GOT3 (cell line): ENCODE data around the gene SMTNL1.

Experiments
- DNase-seq: peaks from one replicate; lab custom pipeline; 2025; ENCODE audit warnings: mixed read lengths; lab: John Stamatoyannopoulos, UW

Gene SMTNL1, protein sequence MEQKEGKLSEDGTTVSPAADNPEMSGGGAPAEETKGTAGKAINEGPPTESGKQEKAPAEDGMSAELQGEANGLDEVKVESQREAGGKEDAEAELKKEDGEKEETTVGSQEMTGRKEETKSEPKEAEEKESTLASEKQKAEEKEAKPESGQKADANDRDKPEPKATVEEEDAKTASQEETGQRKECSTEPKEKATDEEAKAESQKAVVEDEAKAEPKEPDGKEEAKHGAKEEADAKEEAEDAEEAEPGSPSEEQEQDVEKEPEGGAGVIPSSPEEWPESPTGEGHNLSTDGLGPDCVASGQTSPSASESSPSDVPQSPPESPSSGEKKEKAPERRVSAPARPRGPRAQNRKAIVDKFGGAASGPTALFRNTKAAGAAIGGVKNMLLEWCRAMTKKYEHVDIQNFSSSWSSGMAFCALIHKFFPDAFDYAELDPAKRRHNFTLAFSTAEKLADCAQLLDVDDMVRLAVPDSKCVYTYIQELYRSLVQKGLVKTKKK

DNA sequence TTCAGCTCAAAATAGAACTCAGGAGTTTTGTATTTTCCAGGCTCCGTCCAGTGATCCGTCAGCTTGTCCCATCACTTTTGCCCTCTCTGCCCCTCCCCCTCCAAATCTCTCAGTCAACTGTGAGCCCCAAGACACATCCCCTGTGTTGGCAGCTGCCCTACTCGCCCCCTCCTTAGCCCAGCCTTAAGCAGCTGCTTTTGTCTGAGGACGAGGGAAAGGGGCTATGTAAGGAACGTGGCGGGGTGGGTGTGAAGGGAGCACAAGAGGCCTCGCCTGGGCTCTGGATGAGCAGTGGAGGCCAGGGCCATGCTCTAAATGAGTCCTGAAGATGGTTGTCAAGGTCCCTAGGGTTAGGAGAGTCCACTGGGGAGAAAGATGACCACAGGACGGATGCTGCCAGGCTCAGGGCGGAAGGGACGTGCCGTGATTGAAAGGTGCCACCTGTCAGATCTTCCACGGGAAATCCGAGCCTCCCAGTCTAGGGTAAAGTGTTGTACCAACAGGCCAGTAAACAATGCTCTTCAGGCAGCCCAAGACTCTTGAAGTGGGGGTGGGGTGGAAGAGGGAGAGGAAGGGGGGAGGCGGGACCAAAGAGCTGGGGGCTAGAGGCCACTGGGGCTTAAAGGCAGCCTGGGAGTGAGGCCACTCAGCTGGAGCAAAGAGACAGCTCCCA, at the start of gene SMTNL1:
SMTNL1 (plus strand) TSS at position 649 of the 673 bp plus-strand sequence. CDS start 5,048 bp downstream, outside the sequence.
- DNase-seq = no peak

- DNase-seq = no peak
Observed at GRCh38 chr11:57487920-57488659, 49.3 kb upstream of the SMTNL1 start.

- no peak for DNase-seq
Observed at GRCh38 chr11:57490456-57491248, 46.7 kb upstream of the SMTNL1 start.

GRCh38 chr11:57491371-57492061, 45.9 kb upstream of the SMTNL1 start:
- no peak for DNase-seq

DNA sequence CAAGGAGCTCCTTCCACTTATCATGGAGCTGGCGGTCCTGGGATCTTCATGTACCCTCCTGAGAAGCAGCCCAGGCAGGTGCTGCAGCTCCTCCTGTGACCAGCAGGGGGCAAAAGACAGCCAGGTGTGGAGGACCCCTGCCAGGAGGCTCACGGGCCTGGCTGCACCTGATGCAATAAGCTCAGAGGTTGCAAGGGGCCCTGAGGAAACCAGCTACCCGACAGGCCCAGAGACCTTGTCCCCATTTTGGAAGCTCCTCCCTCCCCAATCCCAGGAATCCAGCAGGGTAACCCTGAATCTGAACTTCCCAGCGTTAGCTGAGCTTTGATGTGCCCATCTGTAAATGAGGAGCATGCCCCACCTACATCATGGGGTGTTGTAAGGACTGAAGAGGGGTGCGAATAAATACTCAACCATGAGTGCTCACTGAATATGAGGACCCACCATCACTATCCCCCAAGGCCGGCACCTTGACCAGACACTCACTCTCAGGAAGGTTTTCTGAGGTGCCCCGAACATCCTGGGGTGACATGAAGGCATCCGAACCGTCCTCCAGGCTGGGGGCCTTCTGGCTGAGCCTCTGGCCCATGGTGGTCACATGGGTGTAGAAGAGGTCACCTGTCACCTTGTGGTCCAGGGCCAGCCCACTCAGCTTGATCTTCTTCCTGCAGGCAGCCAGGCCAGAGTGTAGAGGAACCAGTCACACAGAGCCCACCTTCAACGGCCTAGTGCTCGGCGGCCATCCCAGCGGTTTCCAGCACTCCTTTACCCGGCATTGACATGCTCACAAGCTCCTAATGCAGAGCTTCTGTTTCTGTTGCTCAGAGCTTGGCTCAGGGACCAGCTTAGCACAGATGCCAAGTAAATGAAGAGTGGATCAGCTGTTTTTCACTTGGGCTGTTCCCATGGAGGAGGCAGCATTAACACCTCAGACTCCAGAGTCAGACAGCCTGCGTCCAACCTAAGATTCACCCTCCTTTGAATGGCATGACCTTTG, 43.6 kb upstream of the SMTNL1 start:
- no peak for DNase-seq

DNA sequence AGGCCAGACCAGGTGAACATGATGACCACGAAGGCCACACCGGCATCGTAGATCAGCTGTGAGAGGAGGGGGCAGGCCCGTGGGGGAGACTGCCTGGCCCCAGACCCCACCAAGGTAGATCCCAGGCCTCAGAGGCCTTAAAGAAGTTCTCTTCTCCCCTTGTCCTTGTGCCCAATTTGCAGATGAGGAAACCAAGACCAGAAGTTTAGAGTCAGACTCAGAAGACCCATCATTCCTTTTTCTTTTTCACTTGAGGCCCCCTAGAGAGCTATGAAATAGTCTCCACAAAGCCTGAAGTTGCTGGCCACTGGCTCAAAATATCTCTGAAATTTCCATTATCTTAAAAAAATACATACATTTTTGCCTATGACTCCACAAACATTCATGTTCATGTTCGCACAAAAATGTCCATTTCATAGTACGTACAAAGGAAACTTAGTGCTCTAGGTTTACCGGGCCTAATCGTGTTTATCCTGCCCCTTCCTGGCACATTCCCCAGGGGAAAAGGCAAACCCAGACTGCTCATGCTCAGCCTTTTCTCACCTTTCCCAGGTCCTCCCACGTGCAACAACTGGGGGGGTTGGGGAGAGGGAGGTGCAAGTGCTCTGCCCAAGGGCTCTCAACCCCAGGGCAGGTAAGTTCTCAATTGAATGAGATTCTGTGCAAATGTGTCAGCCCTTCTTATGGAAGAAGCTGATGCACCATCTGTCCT, 41.1 kb upstream of the SMTNL1 start:
- no peak for DNase-seq

DNA sequence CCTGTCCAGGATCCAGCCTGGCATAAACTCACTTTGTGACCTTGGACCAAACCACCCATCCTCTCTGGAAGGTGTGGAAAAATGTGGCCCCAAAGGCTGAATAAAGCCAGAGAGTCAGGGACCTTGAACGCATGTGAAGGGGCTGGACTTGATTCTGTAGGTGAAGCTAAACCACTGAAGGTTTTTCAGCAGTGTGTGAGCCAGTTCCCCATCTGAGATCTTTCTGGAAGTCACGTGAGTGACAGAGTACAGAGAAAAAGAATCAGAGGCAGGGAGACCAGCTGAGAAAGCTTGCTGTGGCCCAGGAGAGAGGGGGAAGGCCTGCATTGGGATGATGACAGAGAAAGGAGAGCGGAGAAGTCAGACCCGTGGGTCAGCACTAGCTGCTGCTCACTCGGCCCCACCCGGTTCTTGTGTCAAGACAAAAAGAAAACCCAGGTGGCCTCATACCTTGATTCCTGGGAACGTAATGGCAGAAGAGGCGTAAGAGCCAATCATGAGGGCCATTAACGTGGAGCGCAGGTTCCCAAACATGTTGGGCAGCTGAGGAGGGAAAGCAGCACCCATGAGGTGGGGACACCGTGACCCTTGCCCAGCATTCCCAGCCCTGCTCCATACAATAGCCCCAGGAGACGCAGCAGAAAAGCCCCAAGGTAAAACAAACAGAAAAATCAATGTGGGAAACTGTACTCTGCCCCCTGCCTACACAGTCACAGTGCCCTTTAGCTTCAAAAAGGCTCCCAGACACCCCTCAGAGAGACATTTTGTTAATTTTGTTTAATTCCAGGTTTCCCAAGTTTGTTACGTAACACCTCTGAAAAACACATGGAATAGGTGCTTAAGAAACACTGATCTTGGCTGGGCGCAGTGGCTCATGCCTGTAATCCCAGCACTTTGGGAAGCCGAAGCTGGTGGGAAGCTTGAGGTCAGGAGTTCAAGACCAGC, 39.8 kb upstream of the SMTNL1 start:
- DNase-seq = no peak

DNA sequence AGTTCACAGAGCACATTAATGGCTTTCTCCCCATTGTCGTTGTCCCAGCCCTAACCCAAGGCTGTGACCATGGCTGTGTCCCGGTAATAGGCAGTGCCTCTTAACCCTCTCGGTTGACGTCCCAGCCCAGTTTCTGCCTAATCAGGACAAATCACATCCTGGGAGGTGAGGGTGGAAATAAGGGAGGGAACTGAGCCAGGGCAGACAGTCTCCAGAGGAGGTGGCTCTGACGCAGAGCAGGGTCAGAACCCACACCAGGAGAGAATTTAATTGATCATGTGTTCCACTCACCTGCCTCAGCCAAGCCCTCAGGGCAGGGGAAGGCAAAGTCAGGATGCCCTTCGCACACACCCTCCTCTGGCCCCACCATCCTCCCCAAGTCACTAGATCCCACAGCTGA, 38.9 kb upstream of the SMTNL1 start:
- DNase-seq = no peak

DNA sequence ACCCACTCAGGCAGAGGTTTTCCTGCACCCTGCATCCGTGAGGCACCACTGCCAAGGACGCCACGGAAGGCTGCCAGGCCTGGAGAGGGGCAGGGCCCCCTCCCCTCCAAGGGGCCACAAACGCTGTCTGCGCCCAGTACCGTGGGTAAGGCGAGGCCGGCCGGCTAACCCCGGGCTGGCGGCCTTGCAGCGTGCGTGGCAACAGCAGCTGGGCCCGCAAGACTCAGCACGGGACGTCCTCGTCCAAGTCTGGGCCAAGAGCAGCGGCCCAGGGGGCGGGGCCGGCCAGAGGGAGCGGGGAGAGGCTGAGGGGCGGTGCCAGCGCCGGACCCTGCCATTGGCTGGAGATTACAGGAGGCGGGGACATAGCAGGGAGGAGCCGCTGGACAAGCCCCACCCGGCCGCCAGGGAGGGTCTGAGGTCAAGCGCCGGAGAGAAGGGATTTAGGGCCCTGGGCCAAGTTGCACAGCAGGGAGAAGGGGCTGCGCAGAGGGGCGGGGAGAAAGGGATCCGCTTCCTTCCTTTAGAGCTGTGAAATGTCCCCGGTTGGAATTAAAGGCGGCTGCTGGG, 37.9 kb upstream of the SMTNL1 start:
- DNase-seq = peak; percentile 42

DNA sequence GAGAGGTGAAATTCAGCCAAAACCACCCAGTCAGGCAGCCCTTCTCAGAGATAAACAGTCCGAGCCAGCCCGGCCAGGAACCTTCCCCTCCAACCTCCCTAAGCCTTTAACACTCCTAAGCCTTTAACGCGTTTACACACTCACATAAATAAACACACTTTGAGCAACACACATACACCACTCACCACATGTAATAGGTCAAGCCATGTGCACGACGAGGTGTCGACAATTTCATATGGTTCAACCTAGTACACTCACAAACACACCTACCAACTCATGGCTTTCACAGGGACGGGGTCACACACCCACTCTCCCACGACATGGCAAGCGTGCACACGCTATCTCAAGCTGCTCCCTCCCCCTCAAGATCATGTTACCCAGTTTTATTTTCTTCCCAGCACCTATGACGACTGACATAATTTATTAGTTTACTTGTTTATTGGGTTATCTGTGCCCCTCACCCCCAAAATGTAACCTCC, 37.4 kb upstream of the SMTNL1 start:
- DNase-seq = no peak

- DNase-seq = no peak
Observed at GRCh38 chr11:57500515-57500914, 36.9 kb upstream of the SMTNL1 start.

- DNase-seq = no peak
Observed at GRCh38 chr11:57500926-57501325, 36.5 kb upstream of the SMTNL1 start.

GRCh38 chr11:57501953-57502352, 35.4 kb upstream of the SMTNL1 start:
- DNase-seq = no peak

DNA sequence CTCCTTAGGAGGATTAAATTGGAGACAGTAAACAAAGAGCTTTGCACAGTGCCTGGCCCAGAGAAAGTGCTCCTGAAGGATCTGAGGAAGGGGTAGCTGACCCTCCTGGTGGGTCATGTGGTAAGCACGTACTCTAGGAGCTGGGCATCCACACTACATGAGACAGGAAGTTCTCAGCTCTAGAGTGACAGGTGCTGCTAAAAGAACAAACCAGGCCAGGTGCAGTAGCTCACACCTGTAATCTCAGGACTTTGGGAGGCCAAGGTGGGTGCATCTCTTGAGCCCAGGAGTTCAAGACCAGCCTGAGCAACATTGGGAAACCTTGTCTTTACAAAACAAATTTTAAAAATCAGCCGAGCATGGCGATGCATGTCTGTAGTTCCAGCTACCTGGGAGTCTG, 35.0 kb upstream of the SMTNL1 start:
- no peak for DNase-seq

- DNase-seq = no peak
Observed at GRCh38 chr11:57502870-57503269, 34.5 kb upstream of the SMTNL1 start.

DNA sequence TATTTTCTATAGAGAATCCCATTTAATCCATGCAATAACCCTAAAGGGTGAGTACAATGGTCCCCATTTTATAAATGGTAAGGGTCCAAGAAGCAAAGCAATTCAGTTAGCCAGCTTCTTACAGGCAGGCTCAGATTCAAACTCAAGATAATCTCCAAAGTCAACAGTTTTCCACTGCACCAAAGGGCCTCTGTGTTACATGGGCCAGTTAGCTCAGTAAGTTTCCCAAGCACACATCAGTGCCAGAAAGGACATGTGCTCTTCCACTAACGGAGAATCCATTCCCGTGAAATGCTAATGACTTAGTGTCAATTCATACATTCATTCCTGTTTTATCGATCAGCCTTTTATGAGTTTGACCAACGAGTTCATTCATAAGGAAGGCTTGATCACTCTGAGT, 32.9 kb upstream of the SMTNL1 start:
- DNase-seq = no peak

DNA sequence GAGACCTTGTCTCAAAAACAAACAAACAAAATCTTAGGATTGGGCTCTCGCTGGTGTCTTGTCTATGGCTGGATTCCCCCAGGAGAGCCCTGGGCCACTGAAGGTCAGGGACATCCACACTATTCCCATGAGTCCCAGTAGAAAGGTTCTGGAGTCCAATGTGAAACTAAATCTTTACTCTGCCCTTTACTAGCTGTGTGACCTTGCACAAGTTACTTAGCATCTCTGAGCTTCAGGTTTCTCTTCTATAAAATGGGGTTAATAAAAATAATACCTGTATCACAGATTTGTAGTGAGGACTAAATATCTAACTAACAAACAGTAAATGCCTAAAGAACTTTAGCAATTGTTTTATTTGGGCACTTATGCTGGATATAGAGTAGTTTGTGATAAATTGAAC, 30.9 kb upstream of the SMTNL1 start:
- DNase-seq = no peak
